ENCODE measurements around the gene ZBTB14.

ZBTB14 gene

GRCh38 chr18:5287854-5288253 lies 7.7 kb downstream of the ZBTB14 start:
- DNase-seq: no peak

- DNase-seq: no peak
These were observed 9.0 kb downstream of the ZBTB14 start for GRCh38 chr18:5286525-5286924.

- DNase-seq: no peak
These were observed 10.2 kb downstream of the ZBTB14 start for GRCh38 chr18:5285326-5285725.

GRCh38 chr18:5284808-5285207 lies 10.7 kb downstream of the ZBTB14 start:
- DNase-seq: no peak

GRCh38 chr18:5282770-5283169 lies 12.8 kb downstream of the ZBTB14 start:
- DNase-seq: no peak

GRCh38 chr18:5276947-5277346 lies 18.6 kb downstream of the ZBTB14 start:
- DNase-seq: no peak

GRCh38 chr18:5275872-5276271 lies 19.7 kb downstream of the ZBTB14 start:
- DNase-seq: no peak

GRCh38 chr18:5268874-5269273 lies 26.7 kb downstream of the ZBTB14 start:
- DNase-seq: no peak

GRCh38 chr18:5266721-5267120 lies 28.8 kb downstream of the ZBTB14 start:
- DNase-seq: no peak

GRCh38 chr18:5253910-5254309 lies 41.6 kb downstream of the ZBTB14 start:
- no peak for DNase-seq

- no peak for DNase-seq
These were observed 44.4 kb downstream of the ZBTB14 start for GRCh38 chr18:5251117-5251516.

- DNase-seq: no peak
These were observed 44.9 kb downstream of the ZBTB14 start for GRCh38 chr18:5250603-5251002.

GRCh38 chr18:5244941-5245340 lies 50.6 kb downstream of the ZBTB14 start:
- no peak for DNase-seq

GRCh38 chr18:5239447-5239846 lies 56.1 kb downstream of the ZBTB14 start:
- no peak for DNase-seq

Data from activated effector memory CD4-positive, alpha-beta T cell treated with anti-CD3 and anti-CD28 coated beads, Interleukin-2, amount 50 U/mL, for 16 hours (primary cell).